GM19351 (cell line): ENCODE measurements around the gene NOSTRIN.

ENCODE experiments used
- ATAC-seq: cut with Tn5 transposase; IDR thresholded peaks from one replicate; pipeline ENCODE4 v1.9.1; 2021; ENCODE audit warnings: mild to moderate bottlenecking, moderate library complexity; ENCODE audit not compliant: unreplicated experiment

NOSTRIN gene

GRCh38 chr2:168814939-168815907, 12.8 kb downstream of the NOSTRIN start:
- ATAC-seq: no peak

DNA sequence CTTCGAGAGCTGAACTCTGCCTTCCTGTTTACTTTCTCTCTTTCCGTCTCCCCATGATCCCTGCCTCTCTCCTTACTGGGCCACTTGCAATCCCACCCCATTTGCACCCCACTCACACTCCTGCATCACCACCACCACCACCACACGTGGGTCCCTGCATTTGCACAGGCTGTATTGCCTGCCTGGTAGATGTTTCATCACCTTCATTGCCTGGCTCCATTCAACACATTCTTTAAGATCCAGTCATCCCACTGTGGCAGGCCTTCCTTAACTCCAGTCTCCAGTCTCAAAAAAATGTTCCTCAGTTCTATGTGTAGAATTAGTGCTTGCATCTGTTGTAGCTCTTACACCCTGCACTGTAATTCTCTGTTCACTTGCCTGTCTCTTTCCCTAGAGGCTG, 13.9 kb downstream of the NOSTRIN start:
- no peak for ATAC-seq

DNA sequence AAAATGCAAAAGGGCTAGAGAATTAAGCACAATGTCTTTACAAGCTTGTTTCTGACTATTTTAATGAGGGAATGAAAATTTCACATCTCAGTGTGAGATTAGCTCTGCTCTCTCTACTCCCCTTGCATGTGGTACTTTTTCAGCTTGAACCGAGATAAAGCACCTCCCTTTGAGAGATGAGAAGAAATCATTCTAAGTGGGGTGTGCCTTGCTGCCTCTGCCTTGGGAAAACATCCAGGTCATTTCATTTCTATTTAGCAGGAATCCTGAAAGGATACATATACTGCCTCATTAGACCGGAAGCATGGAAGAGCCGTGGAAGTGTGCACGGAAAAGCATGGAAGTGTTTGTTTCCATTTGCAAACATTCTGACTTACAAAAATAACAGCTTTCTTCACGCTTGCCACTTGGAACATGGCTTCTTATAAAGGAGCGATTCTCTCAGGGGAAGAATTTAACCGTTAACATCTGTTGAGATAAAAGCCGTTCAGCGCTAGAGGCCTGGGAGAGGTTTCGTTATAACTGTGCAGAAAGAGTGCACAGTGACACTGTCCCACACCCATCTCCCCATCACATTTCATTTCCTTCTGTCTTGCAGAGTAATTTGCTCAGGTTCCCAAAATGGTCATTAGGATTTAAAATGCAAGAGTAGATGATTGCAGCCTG, 16.7 kb downstream of the NOSTRIN start:
- no peak for ATAC-seq

DNA sequence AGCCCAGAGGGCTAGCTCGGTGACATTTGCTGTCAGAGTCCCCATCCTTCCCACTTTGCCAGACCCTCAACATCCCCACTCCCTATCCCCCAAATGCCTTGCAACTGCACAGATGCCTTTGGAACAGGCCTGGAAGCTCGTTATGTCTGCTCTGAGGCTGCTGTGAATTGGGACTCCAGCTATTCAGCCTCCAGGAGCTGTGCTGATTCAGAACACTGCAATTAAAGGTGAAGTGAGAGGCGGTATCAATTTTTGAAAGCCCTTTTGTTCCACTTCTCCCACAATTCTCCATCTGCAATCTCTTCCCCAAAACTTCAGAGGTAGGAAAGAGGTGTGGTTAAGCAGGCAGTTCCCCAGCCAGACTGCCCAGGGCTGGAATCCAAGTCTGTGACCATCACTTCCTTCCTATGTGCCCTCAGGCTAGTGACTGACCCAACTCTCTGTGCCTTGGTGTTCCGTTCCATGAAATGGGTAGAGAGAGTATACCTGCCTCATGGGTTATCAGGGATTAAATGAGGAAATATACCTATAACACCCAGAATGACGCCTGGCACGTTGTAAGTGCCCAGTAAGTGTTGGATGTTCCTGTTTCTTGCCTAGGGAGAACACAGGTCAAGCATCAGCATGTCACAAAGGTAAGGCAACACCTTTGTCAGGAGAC, 17.5 kb downstream of the NOSTRIN start:
- ATAC-seq: no peak

DNA sequence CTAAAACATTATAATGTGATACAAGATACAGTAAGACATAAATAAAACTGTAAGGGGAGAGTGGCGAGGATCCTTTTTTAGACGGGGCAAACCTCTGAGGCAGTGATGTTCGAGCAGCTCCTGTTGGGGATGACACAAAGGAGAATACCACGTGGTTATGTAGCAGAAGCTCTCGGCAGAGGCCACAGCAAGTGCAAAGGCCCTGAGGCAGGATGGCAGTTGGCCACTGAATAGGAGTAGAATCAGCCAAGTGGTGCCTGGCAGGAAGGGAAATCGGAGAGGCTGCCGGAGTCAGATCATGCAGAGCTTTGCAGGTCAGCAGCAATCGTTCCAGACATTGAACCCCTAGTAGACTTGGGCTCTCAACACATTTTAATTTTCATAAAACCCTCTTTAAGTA, 19.1 kb downstream of the NOSTRIN start:
- ATAC-seq: no peak

GRCh38 chr2:168821992-168822391, 19.6 kb downstream of the NOSTRIN start:
- no peak for ATAC-seq

- no peak for ATAC-seq
Observed at GRCh38 chr2:168825126-168825525, 22.7 kb downstream of the NOSTRIN start.

DNA sequence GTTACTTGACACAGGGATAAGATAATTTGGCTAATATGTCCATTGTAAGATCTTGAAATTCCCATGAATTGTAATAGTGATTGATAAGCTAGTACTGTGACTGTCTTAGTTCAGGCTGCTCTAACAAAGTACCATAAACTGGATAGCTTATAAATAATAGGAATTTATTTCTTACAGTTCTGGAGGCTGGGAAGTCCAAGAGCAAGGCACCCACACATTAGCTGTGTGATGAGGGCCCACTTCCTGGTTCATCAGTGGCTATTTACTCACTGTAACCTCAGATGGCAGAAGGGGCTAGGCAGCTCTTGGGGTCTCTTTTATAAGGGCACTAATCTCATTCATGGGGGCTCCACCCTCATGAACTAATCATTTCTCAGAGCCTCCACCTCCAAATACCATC, 28.5 kb downstream of the NOSTRIN start:
- no peak for ATAC-seq

DNA sequence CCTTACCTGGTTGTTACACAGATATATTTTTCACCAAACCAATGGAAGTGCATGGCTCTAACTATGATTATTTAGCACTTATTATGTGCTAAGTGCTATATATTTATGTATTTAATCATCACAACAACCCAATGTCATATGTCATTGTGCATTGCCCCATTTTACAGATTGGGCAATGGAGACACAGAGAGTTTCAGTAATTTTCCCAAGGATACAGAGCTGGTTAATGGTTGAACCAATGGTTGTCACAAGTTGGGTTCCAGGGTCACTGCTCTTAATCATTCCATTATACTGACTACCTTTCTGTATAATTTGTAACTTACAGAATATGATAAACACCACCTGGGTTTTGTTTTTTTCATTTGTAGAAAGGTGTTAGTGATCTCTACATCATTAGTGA, 29.2 kb downstream of the NOSTRIN start:
- ATAC-seq: no peak

GRCh38 chr2:168835969-168836368, 33.5 kb downstream of the NOSTRIN start:
- no peak for ATAC-seq

DNA sequence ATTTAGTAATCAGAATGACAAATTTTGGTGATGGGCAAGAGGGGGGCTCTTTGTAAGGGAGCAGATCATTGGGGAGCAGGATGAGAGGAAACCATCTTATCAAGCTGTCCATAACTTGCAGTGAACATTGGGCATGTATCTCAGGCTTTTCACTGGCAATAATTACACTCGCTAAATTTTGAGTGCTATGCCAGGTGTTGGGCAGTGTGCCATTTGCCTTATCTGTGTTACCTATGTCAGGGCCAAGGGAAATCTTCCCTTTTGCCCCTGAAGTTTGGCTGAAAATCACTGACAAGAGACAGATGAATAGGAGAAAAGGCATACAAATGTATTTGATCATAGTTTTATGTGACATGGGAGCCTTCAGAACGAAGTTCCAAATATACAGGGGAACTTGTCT, 39.0 kb downstream of the NOSTRIN start:
- ATAC-seq: no peak

GRCh38 chr2:168843253-168843652, 40.8 kb downstream of the NOSTRIN start:
- no peak for ATAC-seq

GRCh38 chr2:168848225-168848624, 45.8 kb downstream of the NOSTRIN start:
- ATAC-seq: no peak

GRCh38 chr2:168849610-168850009, 47.2 kb downstream of the NOSTRIN start:
- peak; percentile 52 for ATAC-seq

GRCh38 chr2:168850846-168851245, 48.4 kb downstream of the NOSTRIN start:
- ATAC-seq: no peak

DNA sequence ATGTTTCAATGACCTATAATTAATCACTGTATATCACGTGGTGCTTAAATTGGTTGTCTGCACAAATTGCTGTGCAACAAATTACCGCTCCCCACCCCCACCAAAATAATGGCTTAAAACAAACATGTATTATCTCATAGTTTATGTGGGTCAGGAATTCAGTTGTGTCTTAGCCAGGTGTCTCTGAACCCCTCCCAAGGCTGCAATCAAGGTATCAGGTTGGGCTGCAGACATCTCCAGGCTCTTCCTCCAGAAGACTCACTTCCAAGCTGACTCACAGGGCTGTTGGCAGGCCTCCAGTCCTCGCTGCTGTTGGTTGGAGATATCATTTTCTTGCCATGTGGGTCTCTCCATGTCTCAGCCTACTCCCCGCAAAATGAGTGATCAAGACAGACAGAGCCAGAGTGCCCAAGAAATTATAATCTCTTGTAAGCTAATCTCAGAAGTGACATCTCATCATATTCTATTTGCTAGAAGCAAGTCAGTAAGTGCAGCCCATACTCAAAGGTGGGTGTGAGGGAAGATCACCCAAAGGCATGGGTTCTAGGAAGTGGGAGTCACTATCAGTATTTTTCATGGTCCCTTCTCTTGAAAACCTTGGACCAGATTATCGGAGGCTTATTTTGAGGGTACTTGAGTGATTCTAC, 49.4 kb downstream of the NOSTRIN start:
- ATAC-seq: no peak

DNA sequence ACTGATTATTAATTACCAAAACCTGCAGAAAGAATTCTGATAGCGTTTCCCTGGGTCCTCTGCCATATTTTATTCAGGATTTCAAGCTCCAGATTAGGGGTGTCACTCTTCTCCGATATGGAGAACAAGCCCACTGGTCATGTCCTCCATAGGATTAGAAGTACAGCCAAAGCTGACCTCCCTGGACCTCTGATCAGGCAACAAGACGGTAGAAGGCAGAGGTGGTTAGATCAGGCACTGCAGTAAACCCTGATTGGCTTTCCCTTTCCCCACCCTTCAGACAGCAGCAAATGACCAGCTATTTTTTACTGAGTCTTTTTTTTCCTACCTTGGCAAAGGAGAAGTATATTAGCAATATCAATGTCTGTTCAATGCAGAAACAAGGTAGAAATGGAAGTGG, 50.0 kb downstream of the NOSTRIN start:
- ATAC-seq: no peak

GRCh38 chr2:168853471-168853870, 51.0 kb downstream of the NOSTRIN start:
- no peak for ATAC-seq

DNA sequence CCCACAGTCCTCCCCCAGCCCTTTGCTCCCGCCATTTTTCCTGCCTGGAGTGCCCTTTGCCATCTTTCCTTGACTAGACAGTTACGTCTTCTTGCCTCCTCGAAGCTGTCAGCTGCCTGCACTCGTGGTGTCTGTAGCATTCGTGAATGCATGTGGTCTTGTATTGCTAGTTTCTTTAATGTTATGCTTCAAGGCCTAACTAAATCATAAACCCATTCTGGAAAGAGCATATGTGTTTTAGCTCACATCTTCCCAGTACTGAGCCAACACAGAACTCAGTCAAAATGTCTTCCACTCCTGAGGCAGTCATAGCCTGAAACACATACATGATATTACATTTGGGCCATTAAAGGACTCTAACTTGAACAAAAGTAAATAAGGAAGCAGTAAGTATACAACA, 52.2 kb downstream of the NOSTRIN start:
- no peak for ATAC-seq

- ATAC-seq: no peak
Observed at GRCh38 chr2:168855601-168856000, 53.2 kb downstream of the NOSTRIN start.

DNA sequence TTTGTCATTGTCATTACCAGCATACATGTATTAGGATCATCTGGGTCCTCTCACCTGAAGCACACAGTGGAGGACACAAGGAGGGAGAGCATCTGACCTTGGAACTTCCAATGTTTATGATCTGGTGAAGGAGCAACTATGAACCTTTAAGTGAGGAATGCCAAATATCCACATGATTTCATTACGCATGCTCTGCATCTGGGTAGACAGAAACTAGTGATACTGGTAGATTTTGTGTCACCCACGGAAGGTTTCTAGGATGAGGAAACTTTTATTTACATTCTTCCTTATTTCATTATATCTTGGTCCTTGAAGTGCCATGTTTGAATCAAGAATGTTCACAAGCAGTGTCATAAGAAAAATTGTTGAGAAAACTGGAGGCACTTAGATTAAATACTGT, 55.7 kb downstream of the NOSTRIN start:
- ATAC-seq: no peak
